Measurements from ENCODE around the gene SFSWAP. TPM values are rescaled to one million over a fixed set of nuclear protein-coding genes. Genes with fewer than 3 reads are reported as not detected.

Gene SFSWAP
- total RNA-seq, 4 donors from 2014 or later: 47.3 to 169 (median 75.6) TPM

GRCh38 chr12:131720241-131720640 lies 9.4 kb downstream of the SFSWAP start:
- no peaks in the 10 kb centered on the region for H3K9me3 ChIP-seq
- H3K27me3 ChIP-seq: no peaks in the 10 kb centered on the region
- H3K36me3 ChIP-seq: peaks cover 0 to 87% (median 0%) of the 10 kb centered on the region in 3 donors
- no peak overlapping the region for H3K27ac ChIP-seq
- no peaks in the 10 kb centered on the region for H3K4me1 ChIP-seq
- DNase-seq: no peak
- H3K4me3 ChIP-seq: no peak overlapping the region
- TF ChIP-seq, protein P1, sequence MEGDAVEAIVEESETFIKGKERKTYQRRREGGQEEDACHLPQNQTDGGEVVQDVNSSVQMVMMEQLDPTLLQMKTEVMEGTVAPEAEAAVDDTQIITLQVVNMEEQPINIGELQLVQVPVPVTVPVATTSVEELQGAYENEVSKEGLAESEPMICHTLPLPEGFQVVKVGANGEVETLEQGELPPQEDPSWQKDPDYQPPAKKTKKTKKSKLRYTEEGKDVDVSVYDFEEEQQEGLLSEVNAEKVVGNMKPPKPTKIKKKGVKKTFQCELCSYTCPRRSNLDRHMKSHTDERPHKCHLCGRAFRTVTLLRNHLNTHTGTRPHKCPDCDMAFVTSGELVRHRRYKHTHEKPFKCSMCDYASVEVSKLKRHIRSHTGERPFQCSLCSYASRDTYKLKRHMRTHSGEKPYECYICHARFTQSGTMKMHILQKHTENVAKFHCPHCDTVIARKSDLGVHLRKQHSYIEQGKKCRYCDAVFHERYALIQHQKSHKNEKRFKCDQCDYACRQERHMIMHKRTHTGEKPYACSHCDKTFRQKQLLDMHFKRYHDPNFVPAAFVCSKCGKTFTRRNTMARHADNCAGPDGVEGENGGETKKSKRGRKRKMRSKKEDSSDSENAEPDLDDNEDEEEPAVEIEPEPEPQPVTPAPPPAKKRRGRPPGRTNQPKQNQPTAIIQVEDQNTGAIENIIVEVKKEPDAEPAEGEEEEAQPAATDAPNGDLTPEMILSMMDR (IDR thresholded peaks at IDR 0.05): no peak
- no peak for TF ChIP-seq POLR2A (IDR thresholded peaks at IDR 0.05)

DNA sequence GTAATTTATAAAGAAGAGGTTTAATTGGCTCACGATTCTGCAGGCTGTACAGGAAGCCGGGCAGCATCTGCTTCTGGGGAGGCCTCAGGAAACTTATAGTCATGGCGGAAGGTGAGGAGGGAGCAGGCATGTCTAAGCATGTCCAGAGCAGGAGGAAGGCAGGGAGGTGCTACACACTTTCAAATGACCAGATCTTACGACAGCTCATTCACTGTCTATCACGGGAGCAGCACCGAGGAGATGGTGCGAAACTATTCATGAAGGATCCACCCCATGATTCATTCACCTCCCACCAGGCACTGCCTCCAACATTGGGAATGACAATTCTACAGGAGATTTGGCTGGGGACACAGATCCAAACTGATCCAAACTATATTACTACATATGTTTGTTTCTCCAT lies 10.0 kb downstream of the SFSWAP start:
- H3K9me3 ChIP-seq: no peaks in the 10 kb centered on the region
- H3K4me1 ChIP-seq: no peaks in the 10 kb centered on the region
- H3K36me3 ChIP-seq: peaks cover 0 to 87% (median 0%) of the 10 kb centered on the region in 3 donors
- H3K27me3 ChIP-seq: no peaks in the 10 kb centered on the region
- no peak for TF ChIP-seq POLR2A (IDR thresholded peaks at IDR 0.05)
- TF ChIP-seq, protein P1 (IDR thresholded peaks at IDR 0.05): no peak
- DNase-seq: no peak
- H3K27ac ChIP-seq: no peak overlapping the region
- H3K4me3 ChIP-seq: no peak overlapping the region

DNA sequence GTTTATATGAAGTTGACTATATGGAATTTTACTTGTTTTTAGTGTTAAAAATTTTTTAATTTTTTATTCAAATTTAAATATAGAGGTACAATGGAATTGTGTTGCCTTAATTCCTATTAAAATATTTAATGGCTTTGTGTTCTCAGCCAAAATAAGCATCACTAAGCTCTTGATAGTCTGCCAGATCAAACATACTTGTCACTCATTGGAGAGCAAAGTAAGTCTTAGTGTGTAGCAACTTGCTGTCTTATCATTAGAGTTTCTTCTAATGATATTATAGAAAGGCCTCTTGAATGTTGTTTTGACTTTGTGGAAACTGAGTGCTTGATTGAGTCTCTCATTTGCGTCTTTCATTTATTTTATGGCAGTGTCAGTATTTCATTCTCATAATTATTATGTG lies 10.7 kb downstream of the SFSWAP start:
- Histone ChIP-seq H3K36me3 (peaks cover 0 to 87% (median 0%) of the 10 kb centered on the region in 3 donors), H3K27ac (no peak overlapping the region), H3K27me3 (no peaks in the 10 kb centered on the region), H3K4me1 (no peaks in the 10 kb centered on the region), H3K9me3 (no peaks in the 10 kb centered on the region), H3K4me3 (no peak overlapping the region)
- DNase-seq: no peak
- TF ChIP-seq POLR2A (IDR thresholded peaks at IDR 0.05): no peak
- TF ChIP-seq, protein P1 (IDR thresholded peaks at IDR 0.05): no peak

GRCh38 chr12:131723532-131723931 lies 12.6 kb downstream of the SFSWAP start:
- TF ChIP-seq POLR2A (IDR thresholded peaks at IDR 0.05): no peak
- TF ChIP-seq, protein P1 (IDR thresholded peaks at IDR 0.05): no peak

GRCh38 chr12:131724534-131724933 lies 13.6 kb downstream of the SFSWAP start:
- H3K4me1 ChIP-seq: no peaks in the 10 kb centered on the region
- H3K27ac ChIP-seq: no peak overlapping the region
- TF ChIP-seq, protein P1 (IDR thresholded peaks at IDR 0.05): no peak
- no peak for TF ChIP-seq POLR2A (IDR thresholded peaks at IDR 0.05)
- H3K9me3 ChIP-seq: no peaks in the 10 kb centered on the region
- no peak for DNase-seq
- no peak overlapping the region for H3K4me3 ChIP-seq
- peaks cover 0 to 87% (median 0%) of the 10 kb centered on the region in 3 donors for H3K36me3 ChIP-seq
- no peaks in the 10 kb centered on the region for H3K27me3 ChIP-seq

More at GRCh38 chr12:131723532-131723931, 12.6 kb downstream of the SFSWAP start:
- Histone ChIP-seq H3K4me3 (no peak overlapping the region), H3K27ac (no peak overlapping the region), H3K9me3 (no peaks in the 10 kb centered on the region), H3K27me3 (no peaks in the 10 kb centered on the region), H3K36me3 (peaks cover 0 to 87% (median 0%) of the 10 kb centered on the region in 3 donors), H3K4me1 (no peaks in the 10 kb centered on the region)
- no peak for DNase-seq

GRCh38 chr12:131725503-131725902 lies 14.6 kb downstream of the SFSWAP start:
- no peaks in the 10 kb centered on the region for H3K27me3 ChIP-seq
- TF ChIP-seq, protein P1 (IDR thresholded peaks at IDR 0.05): no peak
- no peak for TF ChIP-seq POLR2A (IDR thresholded peaks at IDR 0.05)
- no peak for DNase-seq
- no peak overlapping the region for H3K4me3 ChIP-seq
- H3K9me3 ChIP-seq: no peaks in the 10 kb centered on the region
- peaks cover 0 to 87% (median 0%) of the 10 kb centered on the region in 3 donors for H3K36me3 ChIP-seq
- H3K4me1 ChIP-seq: no peaks in the 10 kb centered on the region
- H3K27ac ChIP-seq: no peak overlapping the region
